Stomach (tissue), 9 donors: ENCODE data around the gene RAPGEF1. TPM values are rescaled to one million over a fixed set of nuclear protein-coding genes. Genes with fewer than 3 reads are reported as not detected.

Experiments
- DNase-seq, 2 donors: peaks; one replicate each; pipeline versions ENCODE4 v3.0.0 to v3.0.0-alpha.2; 2013 to 2019
- H3K27ac ChIP-seq, 5 donors: fragments of 200-600 bp in 4 of 5; sonication (generic) in 4 of 5; one replicate each; pipeline ENCODE4 v1.5.1; 2013 to 2019; ENCODE audit warnings: mild to moderate bottlenecking in 1 of 5, moderate library complexity in 1 of 5
- H3K27me3 ChIP-seq, 3 donors: fragments of 200-600 bp; sonication (generic); one replicate each; pipeline ENCODE4 v1.5.1; 2017 to 2019; ENCODE audit warnings: mixed run types in 1 of 3
- H3K36me3 ChIP-seq, 4 donors: fragments of 200-600 bp; sonication (generic); 1 replicate in 3 of 4; 2 replicates in 1 of 4; pipeline ENCODE4 v1.5.1; 2016 to 2019
- H3K4me1 ChIP-seq, 4 donors: fragments of 200-600 bp; sonication (generic); one replicate each; pipeline ENCODE4 v1.5.1; 2016 to 2019
- H3K4me3 ChIP-seq, 4 donors: fragments of 200-600 bp; sonication (generic) in 3 of 4; one replicate each; pipeline ENCODE4 v1.5.1; 2016 to 2019; ENCODE audit warnings: mild to moderate bottlenecking in 1 of 4
- H3K9me3 ChIP-seq, 4 donors: fragments of 200-600 bp; sonication (generic); one replicate each; pipeline ENCODE4 v1.5.1; 2016 to 2019
- EP300 ChIP-seq: sonication (generic); formaldehyde crosslinking; IDR thresholded peaks from one replicate; pipeline ENCODE4 v1.6.1; 2017; ENCODE audit warnings: antibody characterized with exemption
- POLR2A ChIP-seq, 4 donors: fragments of 450-650 bp; IDR thresholded peaks; one replicate each; pipeline ENCODE4 v1.6.1; 2016; ENCODE audit warnings: antibody characterized with exemption in 4 of 4, control low read depth in 2 of 4, mild to moderate bottlenecking in 1 of 4, moderate library complexity in 1 of 4
- POLR2AphosphoS5 ChIP-seq, 3 donors: sonication (generic); formaldehyde crosslinking; IDR thresholded peaks; one replicate each; pipeline ENCODE4 v1.6.1; 2016; ENCODE audit warnings: antibody characterized with exemption in 3 of 3
- WGBS, 5 donors: extraction: QIAGEN DNeasy Blood & Tissue Kit in 3 of 5; methylation state at CpG; one replicate each; pipeline versions ENCODE4 v1.1.5 to v1.1.7; 2013 to 2018; 5-methylcytosine and 5-hydroxymethylcytosine counted together
- intact Hi-C: fragments of 100-400 bp; cut with DNase I; formaldehyde crosslinking; loops from one replicate; pipeline ENCODE4 v1.15.1; 2023; ENCODE audit warnings: low total_unique reads
- polyA plus RNA-seq, 3 donors: library from polyadenylated mRNA; stranded (reverse); fragments of 200-250 nt; gene quantifications; one replicate each; pipeline ENCODE4 v1.2.3, GENCODE V29; 2013
- total RNA-seq, 5 donors: library from RNA; depleted of rRNA; stranded (reverse); fragments of >200 nt; gene quantifications; one replicate each; pipeline versions ENCODE4 v1.1.0 to v1.2.3, GENCODE V29; 2014 to 2016
- TF ChIP-seq, protein P1 (sequence below), 7 experiments: fragments of 450-650 bp in 4 of 7; fragments of 200-600 bp in 3 of 7; sonication (generic) in 3 of 7; IDR thresholded peaks; one replicate each; pipeline ENCODE4 v1.5.1; 2016 to 2019; ENCODE audit warnings: antibody characterized with exemption in 7 of 7, control low read depth in 2 of 7, mild to moderate bottlenecking in 1 of 7
- donor health status: healthy with polysubstance abuse.
- donor health status: Bipolar disorder and iron deficiency.
- donor health status: healthy.

RAPGEF1 gene
- total and polyA plus RNA-seq, 8 donors, result 8.4 to 84.6 (median 45.1) TPM

DNA sequence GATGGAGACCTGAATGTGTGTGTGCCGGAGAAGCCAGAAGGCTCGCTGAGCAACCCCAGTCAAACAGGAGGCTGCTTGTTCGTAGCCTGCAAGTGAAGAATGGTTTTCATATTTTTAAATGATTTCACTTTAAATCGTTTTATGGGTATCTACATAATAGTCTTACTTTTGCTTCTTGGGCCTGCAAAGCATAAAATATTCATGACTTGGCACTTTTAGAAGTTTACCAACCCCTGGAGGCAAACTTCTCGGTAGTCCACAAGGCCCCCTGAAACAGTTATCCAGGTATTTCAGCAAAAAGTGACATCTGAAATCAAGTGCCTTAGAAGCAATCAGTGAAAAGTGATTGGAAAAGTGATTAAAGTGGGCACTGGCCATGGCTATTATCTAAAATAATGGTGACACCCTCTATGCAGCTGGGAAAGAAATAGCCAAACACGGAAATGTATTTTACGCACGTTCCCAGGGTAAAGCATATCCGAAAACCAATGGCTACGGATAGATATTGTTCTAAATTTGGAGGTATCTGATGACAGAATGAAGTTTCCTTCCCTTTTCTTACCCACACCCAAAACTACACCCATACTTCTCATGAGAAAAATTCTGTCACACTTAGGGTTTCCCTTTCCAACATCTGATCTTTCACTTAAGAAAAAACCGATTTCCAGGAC, 39.0 kb downstream of the RAPGEF1 start:
- no peak overlapping the region for H3K4me3 ChIP-seq
- TF ChIP-seq, protein P1, sequence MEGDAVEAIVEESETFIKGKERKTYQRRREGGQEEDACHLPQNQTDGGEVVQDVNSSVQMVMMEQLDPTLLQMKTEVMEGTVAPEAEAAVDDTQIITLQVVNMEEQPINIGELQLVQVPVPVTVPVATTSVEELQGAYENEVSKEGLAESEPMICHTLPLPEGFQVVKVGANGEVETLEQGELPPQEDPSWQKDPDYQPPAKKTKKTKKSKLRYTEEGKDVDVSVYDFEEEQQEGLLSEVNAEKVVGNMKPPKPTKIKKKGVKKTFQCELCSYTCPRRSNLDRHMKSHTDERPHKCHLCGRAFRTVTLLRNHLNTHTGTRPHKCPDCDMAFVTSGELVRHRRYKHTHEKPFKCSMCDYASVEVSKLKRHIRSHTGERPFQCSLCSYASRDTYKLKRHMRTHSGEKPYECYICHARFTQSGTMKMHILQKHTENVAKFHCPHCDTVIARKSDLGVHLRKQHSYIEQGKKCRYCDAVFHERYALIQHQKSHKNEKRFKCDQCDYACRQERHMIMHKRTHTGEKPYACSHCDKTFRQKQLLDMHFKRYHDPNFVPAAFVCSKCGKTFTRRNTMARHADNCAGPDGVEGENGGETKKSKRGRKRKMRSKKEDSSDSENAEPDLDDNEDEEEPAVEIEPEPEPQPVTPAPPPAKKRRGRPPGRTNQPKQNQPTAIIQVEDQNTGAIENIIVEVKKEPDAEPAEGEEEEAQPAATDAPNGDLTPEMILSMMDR (IDR thresholded peaks at IDR 0.05), result no peak
- TF ChIP-seq EP300 (no peak), POLR2A (IDR thresholded peaks at IDR 0.05) (no peak), POLR2AphosphoS5 (IDR thresholded peaks at IDR 0.05) (no peak)
- no peaks in the 10 kb centered on the region for H3K9me3 ChIP-seq
- 84 to 91% (median 89%) methylated on average over 11 of the region's 11 CpGs for WGBS, 5 donors
- no peaks in the 10 kb centered on the region for H3K27me3 ChIP-seq
- H3K36me3 ChIP-seq, result no peaks in the 10 kb centered on the region
- H3K27ac ChIP-seq, result peak overlapping the region in 2 of 5 donors; percentile 10 to 22
- intact Hi-C loops, result no loop called here
- no peak for DNase-seq
- H3K4me1 ChIP-seq, result peaks cover 34 to 95% (median 68%) of the 10 kb centered on the region in 4 donors

DNA sequence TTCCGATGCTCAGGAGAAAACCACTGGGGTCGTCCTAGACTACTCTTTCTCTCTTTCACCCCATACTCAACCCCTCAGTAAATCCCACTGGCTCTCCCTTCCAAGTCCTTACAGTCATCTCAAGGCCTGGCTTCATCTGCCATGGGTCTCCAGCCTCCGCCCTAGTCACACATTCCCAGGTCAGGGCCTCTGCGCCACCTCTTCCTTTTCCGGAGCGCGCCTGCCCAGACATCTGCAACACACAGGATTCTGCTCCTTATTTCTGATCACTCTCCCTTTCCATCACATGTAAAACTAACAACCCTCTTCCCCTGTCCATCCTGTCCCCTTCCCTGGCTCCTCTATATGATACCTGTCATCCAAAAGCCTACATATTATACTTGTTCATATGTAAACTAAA, 39.8 kb downstream of the RAPGEF1 start:
- Histone ChIP-seq H3K27ac (peak overlapping the region in 2 of 5 donors; percentile 17 to 40), H3K36me3 (no peaks in the 10 kb centered on the region), H3K9me3 (no peaks in the 10 kb centered on the region), H3K4me1 (peaks cover 27 to 94% (median 63%) of the 10 kb centered on the region in 4 donors), H3K27me3 (no peaks in the 10 kb centered on the region), H3K4me3 (no peak overlapping the region)
- no peak for DNase-seq
- TF ChIP-seq EP300 (no peak), POLR2AphosphoS5 (IDR thresholded peaks at IDR 0.05) (no peak), POLR2A (IDR thresholded peaks at IDR 0.05) (no peak)
- TF ChIP-seq, protein P1 (IDR thresholded peaks at IDR 0.05), result no peak
- 78 to 97% (median 94%) methylated on average over 7 of the region's 7 CpGs for WGBS, 5 donors
- intact Hi-C loops, result no loop called here

DNA sequence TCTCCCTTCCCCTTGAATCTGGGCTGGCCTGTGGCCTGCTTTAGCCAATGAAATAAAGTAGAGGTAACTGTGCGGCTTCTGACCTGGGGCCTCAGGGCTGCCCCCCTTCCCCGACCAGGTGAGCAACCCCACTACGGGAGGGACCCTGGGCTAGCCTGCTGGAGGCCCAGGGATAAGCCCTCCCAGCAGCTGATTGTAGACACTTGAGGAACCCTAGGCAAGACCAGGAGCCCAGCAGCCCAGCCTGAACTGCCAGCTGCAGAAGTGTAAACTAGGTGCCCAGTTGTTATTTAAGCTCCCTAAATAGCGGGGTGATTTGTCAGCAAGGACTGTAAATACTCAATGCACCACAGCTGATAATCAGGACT, 41.3 kb downstream of the RAPGEF1 start:
- DNase-seq, result no peak
- intact Hi-C loops, result no loop called here
- Histone ChIP-seq H3K4me1 (peaks cover 26 to 88% (median 56%) of the 10 kb centered on the region in 4 donors), H3K9me3 (no peaks in the 10 kb centered on the region), H3K27ac (peak overlapping the region in 3 of 5 donors; percentile 54 to 84 (median 67)), H3K4me3 (no peak overlapping the region), H3K36me3 (no peaks in the 10 kb centered on the region), H3K27me3 (no peaks in the 10 kb centered on the region)
- no peak for TF ChIP-seq POLR2AphosphoS5 (IDR thresholded peaks at IDR 0.05)
- TF ChIP-seq, protein P1 (IDR thresholded peaks at IDR 0.05), result no peak
- TF ChIP-seq POLR2A (IDR thresholded peaks at IDR 0.05), result no peak
- no peak for TF ChIP-seq EP300
- 75 to 90% (median 76%) methylated on average over 4 of the region's 4 CpGs for WGBS, 5 donors

DNA sequence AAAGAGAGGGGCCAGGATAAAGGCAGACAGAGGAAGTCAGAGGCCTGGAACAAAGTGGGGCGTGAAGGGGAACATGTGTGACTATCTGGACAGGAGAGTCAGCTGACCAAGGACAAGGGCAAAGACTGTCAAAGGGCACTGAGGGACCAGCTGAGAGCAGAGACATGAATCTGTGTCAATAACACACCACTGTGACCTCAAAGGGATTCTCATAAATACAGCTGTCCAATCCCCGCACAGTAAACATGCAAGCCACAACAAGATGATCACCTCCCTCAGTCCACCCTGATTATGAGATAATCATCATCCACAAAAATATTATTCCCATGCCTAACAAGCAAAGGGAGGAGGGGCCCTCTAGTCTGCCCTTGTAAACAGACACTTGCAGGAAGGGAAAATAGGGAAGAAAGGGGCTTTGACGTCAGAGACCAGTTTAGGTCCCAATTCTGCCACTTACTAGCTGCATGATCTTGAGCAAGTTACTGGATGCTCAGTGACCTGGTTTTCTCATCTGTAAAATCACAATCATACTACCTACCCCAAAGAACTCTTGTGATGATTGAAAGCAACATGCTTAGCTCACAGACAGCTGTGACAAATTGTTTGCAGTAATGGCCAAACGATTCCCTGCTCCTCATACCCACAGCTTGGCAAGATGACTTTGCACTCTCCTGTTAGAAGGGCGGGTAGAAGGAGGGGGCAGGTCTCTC, 41.8 kb downstream of the RAPGEF1 start:
- no peak for TF ChIP-seq POLR2A (IDR thresholded peaks at IDR 0.05)
- H3K4me3 ChIP-seq, result no peak overlapping the region
- no peaks in the 10 kb centered on the region for H3K9me3 ChIP-seq
- no peaks in the 10 kb centered on the region for H3K27me3 ChIP-seq
- H3K27ac ChIP-seq, result peak overlapping the region in 3 of 5 donors; percentile 54 to 84 (median 67)
- no peaks in the 10 kb centered on the region for H3K36me3 ChIP-seq
- peak in 1 of 2 donors; percentile 31 for DNase-seq
- intact Hi-C loops, result no loop called here
- peaks cover 29 to 88% (median 59%) of the 10 kb centered on the region in 4 donors for H3K4me1 ChIP-seq
- 53 to 69% (median 59%) methylated on average over 4 to 5 of the region's 5 CpGs for WGBS, 5 donors
